HepG2 (cell line): ENCODE data around the gene PMIS2. TPM values are rescaled to one million over a fixed set of nuclear protein-coding genes. Genes with fewer than 3 reads are reported as not detected.

ENCODE experiments used
- ARNT ChIP-seq: fragments of 450-650 bp; IDR thresholded peaks from 2 replicates; pipeline ENCODE4 v1.6.1; 2017
- FOXO1 ChIP-seq: sonication (generic); formaldehyde crosslinking; IDR thresholded peaks from 2 replicates; pipeline ENCODE4 v1.4.0; 2020; ENCODE audit warnings: missing genetic modification reagents
- KLF12 ChIP-seq: sonication (generic); formaldehyde crosslinking; IDR thresholded peaks from 2 replicates; pipeline ENCODE4 v1.4.0; 2020; ENCODE audit warnings: missing genetic modification reagents, borderline replicate concordance
- NONO ChIP-seq, 2 experiments: fragments of 450-650 bp in 1 of 2; sonication (generic) in 1 of 2; formaldehyde crosslinking in 1 of 2; IDR thresholded peaks in 1 of 2; conservative IDR thresholded peaks in 1 of 2; 2 replicates each; pipeline versions ENCODE4 v1.6.1 to v1.8.0; 2017 to 2022; ENCODE audit warnings: mild to moderate bottlenecking in 1 of 2, missing genetic modification reagents in 1 of 2, moderate library complexity in 1 of 2
- SRSF4 ChIP-seq: fragments of 200-400 bp; formaldehyde crosslinking; IDR thresholded peaks from one replicate; pipeline ENCODE4 v1.6.1; 2018; ENCODE audit warnings: mild to moderate bottlenecking, low read depth, low read length, moderate library complexity; ENCODE audit not compliant: poor library complexity, severe bottlenecking
- ZBTB7A ChIP-seq: sonication (generic); formaldehyde crosslinking; IDR thresholded peaks from 2 replicates; pipeline ENCODE4 v1.8.0; 2022; ENCODE audit warnings: mild to moderate bottlenecking, missing genetic modification reagents
- ZNF605 ChIP-seq: sonication (generic); formaldehyde crosslinking; IDR thresholded peaks from 2 replicates; pipeline ENCODE4 v1.8.0; 2022; ENCODE audit warnings: mild to moderate bottlenecking, missing genetic modification reagents
- polyA plus RNA-seq, 8 experiments: library from polyadenylated mRNA; depleted of rRNA in 3 of 8; stranded (reverse) in 7 of 8; unstranded in 1 of 8; fragments of >200 nt; fragmentation: Illumina TruSeq in 4 of 8; extraction: Trizol in 4 of 8; gene quantifications; 2 replicates each; pipeline versions ENCODE4 v1.2.1 to v1.2.3, GENCODE V29; 2011 to 2016; ENCODE audit warnings: low read depth in 4 of 8, missing spikeins in 1 of 8, mixed read lengths in 1 of 8; ENCODE audit not compliant: insufficient read depth in 1 of 8
- total RNA-seq, 5 experiments: library from RNA; depleted of rRNA; stranded (reverse); fragments of >200 nt; fragmentation: Illumina TruSeq; extraction: Trizol; gene quantifications; 2 replicates each; pipeline ENCODE4 v1.2.3, GENCODE V29; 2016; ENCODE audit warnings: low read depth in 1 of 5
- TF ChIP-seq, protein P1 (sequence below): IDR thresholded peaks from 2 replicates; pipeline ENCODE4 v1.4.0; 2020; ENCODE audit warnings: mild to moderate bottlenecking, missing genetic modification reagents
- TF ChIP-seq, protein P2 (sequence below): sonication (generic); formaldehyde crosslinking; IDR thresholded peaks from 2 replicates; pipeline ENCODE4; 2020; ENCODE audit warnings: missing genetic modification reagents, mild to moderate bottlenecking, borderline replicate concordance
- TF ChIP-seq, protein P3 (sequence below): fragments of 450-650 bp; IDR thresholded peaks from 2 replicates; pipeline ENCODE4 v1.6.1; 2017
- TF ChIP-seq, protein P4 (sequence below): sonication (generic); formaldehyde crosslinking; IDR thresholded peaks from 2 replicates; pipeline ENCODE4 v1.4.0; 2020; ENCODE audit warnings: missing genetic modification reagents

PMIS2 gene
- total and polyA plus RNA-seq, 2 of the 13 experiments (the other 11 are each of a cell fraction or from before 2014, with no cell fraction given): not detected

DNA sequence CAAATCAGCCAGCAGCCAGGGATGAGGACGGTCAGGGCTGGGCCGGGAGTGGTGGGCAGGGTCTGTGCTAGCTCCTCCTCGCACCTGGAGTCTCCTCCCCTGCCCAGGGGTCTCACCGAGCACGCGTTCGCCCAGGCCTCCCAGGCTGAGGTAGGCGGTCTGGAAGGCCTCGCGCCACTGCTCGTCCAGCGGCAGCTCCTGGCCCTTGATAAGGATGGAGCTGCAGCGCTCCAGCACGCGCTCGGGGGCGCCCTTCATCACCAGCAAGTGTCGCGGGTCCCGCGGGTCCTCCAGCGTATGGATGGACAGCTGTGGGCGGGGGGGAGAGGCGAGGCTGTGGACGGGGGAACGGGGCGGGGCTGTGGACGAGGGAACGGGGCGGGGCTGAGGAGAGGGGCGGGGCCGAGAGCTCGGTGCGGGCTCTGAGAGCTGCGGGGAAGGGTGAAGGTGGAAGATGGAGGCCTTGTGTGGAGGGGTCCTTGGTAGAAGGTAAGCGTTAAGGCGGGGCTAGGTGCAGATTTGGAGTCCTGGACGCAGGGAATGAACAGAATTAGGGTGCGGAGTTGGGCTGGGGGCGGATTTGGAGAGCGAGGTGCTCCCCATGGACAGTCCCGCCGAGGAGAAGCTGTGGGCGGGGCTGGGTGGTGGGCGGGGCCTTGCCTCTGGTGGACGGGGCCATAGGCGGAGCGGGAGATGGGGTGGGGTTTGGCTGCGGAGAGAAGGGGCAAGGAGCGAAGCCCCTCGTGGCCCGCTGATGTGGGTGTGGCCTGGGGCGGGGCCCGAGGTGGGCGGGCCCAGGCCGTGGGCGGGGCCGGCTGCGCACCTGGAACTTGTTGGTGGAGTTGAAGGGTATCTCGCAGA is 28.2 kb upstream of the PMIS2 start (continued):
- TF ChIP-seq, protein P1, sequence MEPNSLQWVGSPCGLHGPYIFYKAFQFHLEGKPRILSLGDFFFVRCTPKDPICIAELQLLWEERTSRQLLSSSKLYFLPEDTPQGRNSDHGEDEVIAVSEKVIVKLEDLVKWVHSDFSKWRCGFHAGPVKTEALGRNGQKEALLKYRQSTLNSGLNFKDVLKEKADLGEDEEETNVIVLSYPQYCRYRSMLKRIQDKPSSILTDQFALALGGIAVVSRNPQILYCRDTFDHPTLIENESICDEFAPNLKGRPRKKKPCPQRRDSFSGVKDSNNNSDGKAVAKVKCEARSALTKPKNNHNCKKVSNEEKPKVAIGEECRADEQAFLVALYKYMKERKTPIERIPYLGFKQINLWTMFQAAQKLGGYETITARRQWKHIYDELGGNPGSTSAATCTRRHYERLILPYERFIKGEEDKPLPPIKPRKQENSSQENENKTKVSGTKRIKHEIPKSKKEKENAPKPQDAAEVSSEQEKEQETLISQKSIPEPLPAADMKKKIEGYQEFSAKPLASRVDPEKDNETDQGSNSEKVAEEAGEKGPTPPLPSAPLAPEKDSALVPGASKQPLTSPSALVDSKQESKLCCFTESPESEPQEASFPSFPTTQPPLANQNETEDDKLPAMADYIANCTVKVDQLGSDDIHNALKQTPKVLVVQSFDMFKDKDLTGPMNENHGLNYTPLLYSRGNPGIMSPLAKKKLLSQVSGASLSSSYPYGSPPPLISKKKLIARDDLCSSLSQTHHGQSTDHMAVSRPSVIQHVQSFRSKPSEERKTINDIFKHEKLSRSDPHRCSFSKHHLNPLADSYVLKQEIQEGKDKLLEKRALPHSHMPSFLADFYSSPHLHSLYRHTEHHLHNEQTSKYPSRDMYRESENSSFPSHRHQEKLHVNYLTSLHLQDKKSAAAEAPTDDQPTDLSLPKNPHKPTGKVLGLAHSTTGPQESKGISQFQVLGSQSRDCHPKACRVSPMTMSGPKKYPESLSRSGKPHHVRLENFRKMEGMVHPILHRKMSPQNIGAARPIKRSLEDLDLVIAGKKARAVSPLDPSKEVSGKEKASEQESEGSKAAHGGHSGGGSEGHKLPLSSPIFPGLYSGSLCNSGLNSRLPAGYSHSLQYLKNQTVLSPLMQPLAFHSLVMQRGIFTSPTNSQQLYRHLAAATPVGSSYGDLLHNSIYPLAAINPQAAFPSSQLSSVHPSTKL (CRISPR knock-in tag): no peak
- TF ChIP-seq, protein P2, sequence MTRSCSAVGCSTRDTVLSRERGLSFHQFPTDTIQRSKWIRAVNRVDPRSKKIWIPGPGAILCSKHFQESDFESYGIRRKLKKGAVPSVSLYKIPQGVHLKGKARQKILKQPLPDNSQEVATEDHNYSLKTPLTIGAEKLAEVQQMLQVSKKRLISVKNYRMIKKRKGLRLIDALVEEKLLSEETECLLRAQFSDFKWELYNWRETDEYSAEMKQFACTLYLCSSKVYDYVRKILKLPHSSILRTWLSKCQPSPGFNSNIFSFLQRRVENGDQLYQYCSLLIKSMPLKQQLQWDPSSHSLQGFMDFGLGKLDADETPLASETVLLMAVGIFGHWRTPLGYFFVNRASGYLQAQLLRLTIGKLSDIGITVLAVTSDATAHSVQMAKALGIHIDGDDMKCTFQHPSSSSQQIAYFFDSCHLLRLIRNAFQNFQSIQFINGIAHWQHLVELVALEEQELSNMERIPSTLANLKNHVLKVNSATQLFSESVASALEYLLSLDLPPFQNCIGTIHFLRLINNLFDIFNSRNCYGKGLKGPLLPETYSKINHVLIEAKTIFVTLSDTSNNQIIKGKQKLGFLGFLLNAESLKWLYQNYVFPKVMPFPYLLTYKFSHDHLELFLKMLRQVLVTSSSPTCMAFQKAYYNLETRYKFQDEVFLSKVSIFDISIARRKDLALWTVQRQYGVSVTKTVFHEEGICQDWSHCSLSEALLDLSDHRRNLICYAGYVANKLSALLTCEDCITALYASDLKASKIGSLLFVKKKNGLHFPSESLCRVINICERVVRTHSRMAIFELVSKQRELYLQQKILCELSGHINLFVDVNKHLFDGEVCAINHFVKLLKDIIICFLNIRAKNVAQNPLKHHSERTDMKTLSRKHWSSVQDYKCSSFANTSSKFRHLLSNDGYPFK: no peak
- TF ChIP-seq SRSF4 (no peak), ARNT (no peak), NONO (IDR thresholded peaks at IDR 0.05) (no peak), NONO (CRISPR knock-in tag; conservative IDR thresholded peaks at IDR 0.05) (0 out of 2 replicates have a peak, but pooled peaks have one; percentile 45), FOXO1 (CRISPR knock-in tag) (no peak), ZNF605 (CRISPR knock-in tag) (no peak), KLF12 (CRISPR knock-in tag) (peak; percentile 42; the same call in 1 of the 2 replicates), ZBTB7A (CRISPR knock-in tag) (0 out of 2 replicates have a peak, but pooled peaks have one; percentile 32)
- TF ChIP-seq, protein P3, sequence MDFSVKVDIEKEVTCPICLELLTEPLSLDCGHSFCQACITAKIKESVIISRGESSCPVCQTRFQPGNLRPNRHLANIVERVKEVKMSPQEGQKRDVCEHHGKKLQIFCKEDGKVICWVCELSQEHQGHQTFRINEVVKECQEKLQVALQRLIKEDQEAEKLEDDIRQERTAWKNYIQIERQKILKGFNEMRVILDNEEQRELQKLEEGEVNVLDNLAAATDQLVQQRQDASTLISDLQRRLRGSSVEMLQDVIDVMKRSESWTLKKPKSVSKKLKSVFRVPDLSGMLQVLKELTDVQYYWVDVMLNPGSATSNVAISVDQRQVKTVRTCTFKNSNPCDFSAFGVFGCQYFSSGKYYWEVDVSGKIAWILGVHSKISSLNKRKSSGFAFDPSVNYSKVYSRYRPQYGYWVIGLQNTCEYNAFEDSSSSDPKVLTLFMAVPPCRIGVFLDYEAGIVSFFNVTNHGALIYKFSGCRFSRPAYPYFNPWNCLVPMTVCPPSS: no peak
- TF ChIP-seq, protein P4, sequence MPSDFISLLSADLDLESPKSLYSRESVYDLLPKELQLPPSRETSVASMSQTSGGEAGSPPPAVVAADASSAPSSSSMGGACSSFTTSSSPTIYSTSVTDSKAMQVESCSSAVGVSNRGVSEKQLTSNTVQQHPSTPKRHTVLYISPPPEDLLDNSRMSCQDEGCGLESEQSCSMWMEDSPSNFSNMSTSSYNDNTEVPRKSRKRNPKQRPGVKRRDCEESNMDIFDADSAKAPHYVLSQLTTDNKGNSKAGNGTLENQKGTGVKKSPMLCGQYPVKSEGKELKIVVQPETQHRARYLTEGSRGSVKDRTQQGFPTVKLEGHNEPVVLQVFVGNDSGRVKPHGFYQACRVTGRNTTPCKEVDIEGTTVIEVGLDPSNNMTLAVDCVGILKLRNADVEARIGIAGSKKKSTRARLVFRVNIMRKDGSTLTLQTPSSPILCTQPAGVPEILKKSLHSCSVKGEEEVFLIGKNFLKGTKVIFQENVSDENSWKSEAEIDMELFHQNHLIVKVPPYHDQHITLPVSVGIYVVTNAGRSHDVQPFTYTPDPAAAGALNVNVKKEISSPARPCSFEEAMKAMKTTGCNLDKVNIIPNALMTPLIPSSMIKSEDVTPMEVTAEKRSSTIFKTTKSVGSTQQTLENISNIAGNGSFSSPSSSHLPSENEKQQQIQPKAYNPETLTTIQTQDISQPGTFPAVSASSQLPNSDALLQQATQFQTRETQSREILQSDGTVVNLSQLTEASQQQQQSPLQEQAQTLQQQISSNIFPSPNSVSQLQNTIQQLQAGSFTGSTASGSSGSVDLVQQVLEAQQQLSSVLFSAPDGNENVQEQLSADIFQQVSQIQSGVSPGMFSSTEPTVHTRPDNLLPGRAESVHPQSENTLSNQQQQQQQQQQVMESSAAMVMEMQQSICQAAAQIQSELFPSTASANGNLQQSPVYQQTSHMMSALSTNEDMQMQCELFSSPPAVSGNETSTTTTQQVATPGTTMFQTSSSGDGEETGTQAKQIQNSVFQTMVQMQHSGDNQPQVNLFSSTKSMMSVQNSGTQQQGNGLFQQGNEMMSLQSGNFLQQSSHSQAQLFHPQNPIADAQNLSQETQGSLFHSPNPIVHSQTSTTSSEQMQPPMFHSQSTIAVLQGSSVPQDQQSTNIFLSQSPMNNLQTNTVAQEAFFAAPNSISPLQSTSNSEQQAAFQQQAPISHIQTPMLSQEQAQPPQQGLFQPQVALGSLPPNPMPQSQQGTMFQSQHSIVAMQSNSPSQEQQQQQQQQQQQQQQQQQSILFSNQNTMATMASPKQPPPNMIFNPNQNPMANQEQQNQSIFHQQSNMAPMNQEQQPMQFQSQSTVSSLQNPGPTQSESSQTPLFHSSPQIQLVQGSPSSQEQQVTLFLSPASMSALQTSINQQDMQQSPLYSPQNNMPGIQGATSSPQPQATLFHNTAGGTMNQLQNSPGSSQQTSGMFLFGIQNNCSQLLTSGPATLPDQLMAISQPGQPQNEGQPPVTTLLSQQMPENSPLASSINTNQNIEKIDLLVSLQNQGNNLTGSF (CRISPR knock-in tag): no peak
